PC-9 (cell line): ENCODE data around the gene BCAS2. TPM values are rescaled to one million over a fixed set of nuclear protein-coding genes. Genes with fewer than 3 reads are reported as not detected.

Source experiments
- BruUV-seq: library from RNA; stranded (reverse); fragments of 400-500 nt; replicated peaks from 2 replicates; lab custom pipeline; 2021; lab: Mats Ljungman, UMichigan
- CTCF ChIA-PET: fragments of 300-600 bp; sonication (Branson Sonifier 250); formaldehyde crosslinking; loops from one replicate; lab custom pipeline; 2022; ENCODE audit warnings: antibody characterized with exemption; lab: Charles Lee
- POLR2A ChIA-PET: fragments of 300-600 bp; sonication (Branson Sonifier 250); formaldehyde crosslinking; loops from one replicate; lab custom pipeline; 2022; ENCODE audit warnings: antibody characterized with exemption; ENCODE audit not compliant: unreplicated experiment; lab: Charles Lee
- DNase-seq, 2 experiments: peaks; one replicate each; pipeline versions ENCODE4 v3.0.0 to v3.0.0-alpha.2; 2015 to 2022; ENCODE audit warnings: mixed read lengths in 1 of 2
- H2AFZ ChIP-seq: fragments of 200-600 bp; sonication (generic); 2 replicates; pipeline ENCODE4 v1.8.1; 2017; ENCODE audit warnings: antibody characterized with exemption
- H3F3A ChIP-seq: fragments of 200-600 bp; sonication (generic); 2 replicates; pipeline ENCODE4 v1.8.1; 2017; ENCODE audit warnings: antibody characterized with exemption, mild to moderate bottlenecking, low read depth; ENCODE audit not compliant: insufficient read depth
- H3K27ac ChIP-seq: fragments of 200-600 bp; sonication (generic); 2 replicates; pipeline ENCODE4 v1.6.1; 2016; ENCODE audit warnings: mixed run types
- H3K27me3 ChIP-seq: fragments of 200-600 bp; sonication (generic); 2 replicates; pipeline ENCODE4 v1.6.1; 2016; ENCODE audit warnings: low read depth, mixed run types; ENCODE audit not compliant: insufficient read depth
- H3K36me3 ChIP-seq: fragments of 200-600 bp; sonication (generic); 2 replicates; pipeline ENCODE4 v1.6.1; 2016; ENCODE audit warnings: low read depth, mixed run types
- H3K4me1 ChIP-seq: fragments of 200-600 bp; sonication (generic); replicated peaks from 2 replicates; pipeline ENCODE4 v1.6.1; 2016; ENCODE audit warnings: mixed run types; ENCODE audit not compliant: insufficient read depth
- H3K4me2 ChIP-seq: fragments of 200-600 bp; sonication (generic); 2 replicates; pipeline ENCODE4 v1.6.1; 2017; ENCODE audit warnings: mixed run types
- H3K4me3 ChIP-seq: fragments of 200-600 bp; sonication (generic); 2 replicates; pipeline ENCODE4 v1.6.1; 2016; ENCODE audit warnings: mixed run types
- H3K79me2 ChIP-seq: fragments of 200-600 bp; sonication (generic); 2 replicates; pipeline ENCODE4 v1.6.1; 2017; ENCODE audit warnings: low read depth, mixed run types
- H3K9me2 ChIP-seq: fragments of 200-600 bp; sonication (generic); 2 replicates; pipeline ENCODE4 v1.8.1; 2017; ENCODE audit warnings: mild to moderate bottlenecking; ENCODE audit not compliant: insufficient read depth
- H3K9me3 ChIP-seq: fragments of 200-600 bp; sonication (generic); 2 replicates; pipeline ENCODE4 v1.8.1; 2016; ENCODE audit warnings: low read depth; ENCODE audit not compliant: insufficient read depth
- H4K20me1 ChIP-seq: fragments of 200-600 bp; sonication (generic); 2 replicates; pipeline ENCODE4 v1.8.1; 2017; ENCODE audit not compliant: insufficient read depth
- CTCF ChIP-seq: fragments of 200-600 bp; sonication (generic); conservative IDR thresholded peaks from 2 replicates; pipeline ENCODE4 v1.6.1; 2017; ENCODE audit warnings: mixed run types, antibody characterized with exemption, mild to moderate bottlenecking, moderate library complexity
- EZH2 ChIP-seq: fragments of 200-600 bp; sonication (generic); IDR thresholded peaks from 2 replicates; pipeline ENCODE4 v1.8.0; 2017; ENCODE audit warnings: antibody characterized with exemption, low read depth
- intact Hi-C: fragments of 100-400 bp; cut with micrococcal nuclease; formaldehyde crosslinking; loops from one replicate; pipeline ENCODE4 v1.10.0; 2022; ENCODE audit not compliant: unreplicated experiment
- total RNA-seq: library from RNA; stranded (reverse); gene quantifications from 2 replicates; pipeline ENCODE4 v1.2.3, GENCODE V29; 2021

BCAS2 gene
- total RNA-seq, 1 experiment from 2014 or later = 36.7 TPM

DNA sequence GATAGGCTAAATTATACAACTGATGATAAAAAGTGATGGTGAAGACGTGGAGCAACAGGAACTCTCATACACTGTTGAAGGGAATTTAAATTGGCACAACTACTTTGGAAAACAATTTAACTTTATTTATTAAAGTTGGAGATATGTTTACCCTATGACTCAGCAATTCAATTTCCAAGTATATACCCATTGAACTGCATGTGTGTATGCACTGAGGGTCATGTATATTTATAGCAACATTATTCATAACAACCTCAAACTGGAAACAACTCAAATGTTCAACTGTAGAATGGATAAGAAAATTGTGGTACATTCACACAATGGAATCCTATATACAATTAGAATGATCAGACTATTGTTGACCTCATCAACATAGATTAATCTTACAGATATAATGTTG lies 16.5 kb upstream of the BCAS2 start:
- no peak for DNase-seq
- no peaks in the 10 kb centered on the region for H3K36me3 ChIP-seq
- H3K27me3 ChIP-seq = no peaks in the 10 kb centered on the region
- H3K4me3 ChIP-seq = no peak overlapping the region
- H2AFZ ChIP-seq = no peak overlapping the region
- TF ChIP-seq CTCF = no peak
- TF ChIP-seq EZH2 = no peak
- no TSS peak for BruUV-seq
- intact Hi-C loops = no loop called here
- H3K9me2 ChIP-seq = no peaks in the 10 kb centered on the region
- no peak overlapping the region for H3K4me2 ChIP-seq
- H3F3A ChIP-seq = no peaks in the 10 kb centered on the region
- H3K9me3 ChIP-seq = no peaks in the 10 kb centered on the region
- no peaks in the 10 kb centered on the region for H3K79me2 ChIP-seq
- POLR2A ChIA-PET = no interaction called here
- CTCF ChIA-PET = no interaction called here
- no peaks in the 10 kb centered on the region; the same call in 1 of the 2 replicates for H3K4me1 ChIP-seq
- H4K20me1 ChIP-seq = no peaks in the 10 kb centered on the region
- H3K27ac ChIP-seq = no peak overlapping the region

- Histone ChIP-seq H3F3A (no peaks in the 10 kb centered on the region), H3K4me1 (no peaks in the 10 kb centered on the region; the same call in 1 of the 2 replicates), H3K79me2 (no peaks in the 10 kb centered on the region), H3K4me3 (no peak overlapping the region), H2AFZ (0 out of 2 replicates have a peak overlapping the region, but pooled peaks have one; percentile 14), H3K9me2 (no peaks in the 10 kb centered on the region), H3K4me2 (no peak overlapping the region), H3K27ac (no peak overlapping the region), H3K9me3 (no peaks in the 10 kb centered on the region), H3K36me3 (no peaks in the 10 kb centered on the region), H4K20me1 (no peaks in the 10 kb centered on the region), H3K27me3 (no peaks in the 10 kb centered on the region)
- no peak for TF ChIP-seq EZH2
- no peak for TF ChIP-seq CTCF
- DNase-seq = no peak
- CTCF ChIA-PET = no interaction called here
- intact Hi-C loops = no loop called here
- BruUV-seq = no TSS peak
- POLR2A ChIA-PET = no interaction called here
These were observed 14.2 kb upstream of the BCAS2 start for GRCh38 chr1:114595602-114596001.

DNA sequence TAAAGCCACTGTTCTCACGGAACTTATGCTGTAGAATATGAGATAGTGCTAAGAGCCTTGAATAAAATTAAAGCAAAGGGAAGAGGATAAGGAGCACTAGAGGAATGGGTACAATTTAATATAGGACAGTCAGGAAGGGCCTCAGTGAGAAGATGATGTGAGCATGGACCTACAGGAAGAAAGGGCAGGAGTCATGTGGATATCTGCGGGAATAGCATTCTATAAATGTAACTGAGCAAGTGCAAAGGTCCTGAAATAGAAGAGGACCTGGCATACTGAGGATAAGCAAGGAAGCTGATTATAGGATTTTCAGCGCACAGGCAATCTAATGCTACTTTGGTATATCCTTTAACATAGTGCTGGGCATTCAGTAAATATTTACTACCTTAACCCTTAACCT lies 12.6 kb upstream of the BCAS2 start:
- POLR2A ChIA-PET = no interaction called here
- BruUV-seq = no TSS peak

More for the DNA sequence above, 12.6 kb upstream of the BCAS2 start:
- Histone ChIP-seq H3K36me3 (no peaks in the 10 kb centered on the region), H3K27me3 (no peaks in the 10 kb centered on the region), H3K4me2 (no peak overlapping the region), H3F3A (no peaks in the 10 kb centered on the region), H3K4me3 (no peak overlapping the region), H3K4me1 (no peaks in the 10 kb centered on the region; the same call in 1 of the 2 replicates), H3K9me2 (no peaks in the 10 kb centered on the region), H3K27ac (no peak overlapping the region), H2AFZ (no peak overlapping the region), H4K20me1 (no peaks in the 10 kb centered on the region), H3K9me3 (no peaks in the 10 kb centered on the region), H3K79me2 (no peaks in the 10 kb centered on the region)
- TF ChIP-seq CTCF (no peak), EZH2 (no peak)
- intact Hi-C loops = no loop called here
- CTCF ChIA-PET = no interaction called here
- no peak for DNase-seq
